HCT116 (cell line): ENCODE data around the gene P2RX5. TPM values are rescaled to one million over a fixed set of nuclear protein-coding genes. Genes with fewer than 3 reads are reported as not detected.
"Not testable (repeated sequence)": the region's sequence is repeated elsewhere in the genome, so short reads cannot be mapped to it uniquely, and the experiment has no call there.

ENCODE experiments used
- ATAC-seq: fragments of 200-7000 bp; cut with Tn5 transposase; 2 replicates; pipeline ENCODE4 v1.9.1; 2020; ENCODE audit warnings: mild to moderate bottlenecking, moderate library complexity
- BruUV-seq: library from RNA; stranded (reverse); fragments of 400-500 nt; replicated peaks from 2 replicates; lab custom pipeline; 2021; lab: Mats Ljungman, UMichigan
- CTCF ChIA-PET: fragments of 300-600 bp; sonication (Branson Sonifier 250); formaldehyde crosslinking; loops from one replicate; lab custom pipeline; 2021; ENCODE audit warnings: antibody characterized with exemption; lab: Charles Lee
- POLR2A ChIA-PET: fragments of 300-600, 350-600 bp; sonication (Branson Sonifier 250); formaldehyde crosslinking; loops from one replicate; lab custom pipeline; 2021; ENCODE audit warnings: antibody characterized with exemption; lab: Charles Lee
- RAD21 ChIA-PET, 2 experiments: fragments of 300-600 bp; sonication (Branson Sonifier 250); formaldehyde crosslinking; loops; one replicate each; lab custom pipeline; 2023; ENCODE audit warnings: low total read pairs in 2 of 2; ENCODE audit not compliant: uncharacterized antibody in 2 of 2, unreplicated experiment in 2 of 2, low non-redundant PET in 1 of 2; lab: Charles Lee
- DNase-seq: peaks from one replicate; pipeline ENCODE4 v3.0.0-alpha.2; 2010; ENCODE audit warnings: low read depth, low spot score
- H2AFZ ChIP-seq: fragments of 200-600 bp; shearing (Covaris generic), sonication (generic); 2 replicates; pipeline ENCODE4 v1.6.1; 2017; ENCODE audit warnings: low read depth, mixed run types, mixed read lengths, antibody characterized with exemption, low read length; ENCODE audit not compliant: poor library complexity, severe bottlenecking
- H3K27ac ChIP-seq: 2 replicates; pipeline ENCODE4 v1.5.1; 2012; ENCODE audit warnings: low read depth, low read length
- H3K27me3 ChIP-seq: fragments of 200-600 bp; sonication (generic); 2 replicates; pipeline ENCODE4 v1.6.1; 2016; ENCODE audit warnings: mixed run types, low read length, mixed read lengths; ENCODE audit not compliant: insufficient read depth
- H3K36me3 ChIP-seq, 2 experiments: fragments of 200-500 bp in 1 of 2; fragments of 200-600 bp in 1 of 2; sonication (Bioruptor generic) in 1 of 2; sonication (generic) in 1 of 2; 2 replicates each; pipeline versions ENCODE4 v1.5.1 to v1.6.1; 2014 to 2016; ENCODE audit warnings: low read length in 2 of 2, inconsistent platforms in 1 of 2, mixed read lengths in 1 of 2, mixed run types in 1 of 2; ENCODE audit not compliant: insufficient read depth in 2 of 2, control insufficient read depth in 1 of 2
- H3K4me1 ChIP-seq, 2 experiments: fragments of 200-600 bp in 1 of 2; sonication (generic) in 1 of 2; 2 replicates each; pipeline versions ENCODE4 v1.5.1 to v1.6.1; 2012 to 2017; ENCODE audit warnings: low read length in 2 of 2, inconsistent platforms in 1 of 2, mild to moderate bottlenecking in 1 of 2, mixed read lengths in 1 of 2, mixed run types in 1 of 2, moderate library complexity in 1 of 2; ENCODE audit not compliant: insufficient read depth in 2 of 2, control insufficient read depth in 1 of 2
- H3K4me2 ChIP-seq: fragments of 200-600 bp; sonication (generic); 2 replicates; pipeline ENCODE4 v1.6.1; 2017; ENCODE audit warnings: mixed run types, low read length, mixed read lengths
- H3K4me3 ChIP-seq, 2 experiments: fragments of 200-600 bp in 1 of 2; sonication (generic) in 1 of 2; replicated peaks in 1 of 2; 2 replicates each; pipeline ENCODE4 v1.5.1; 2011 to 2016; ENCODE audit warnings: low read length in 2 of 2, control low read depth in 1 of 2, low read depth in 1 of 2, mild to moderate bottlenecking in 1 of 2, mixed read lengths in 1 of 2, mixed run types in 1 of 2
- H3K79me2 ChIP-seq: fragments of 200-600 bp; sonication (generic); 2 replicates; pipeline ENCODE4 v1.6.1; 2017; ENCODE audit warnings: mild to moderate bottlenecking, mixed run types, low read length, moderate library complexity, mixed read lengths; ENCODE audit not compliant: insufficient read depth
- H3K9ac ChIP-seq: fragments of 200-600 bp; sonication (generic); 2 replicates; pipeline ENCODE4 v1.6.1; 2016; ENCODE audit warnings: low read length, mixed read lengths
- H3K9me2 ChIP-seq: fragments of 200-600 bp; sonication (generic), shearing (Covaris generic); 2 replicates; pipeline ENCODE4 v1.6.1; 2017; ENCODE audit warnings: mixed run types, mild to moderate bottlenecking, moderate library complexity; ENCODE audit not compliant: insufficient read depth
- H3K9me3 ChIP-seq, 2 experiments: fragments of 200-500 bp in 1 of 2; fragments of 200-600 bp in 1 of 2; sonication (Bioruptor generic) in 1 of 2; sonication (generic) in 1 of 2; 2 replicates each; pipeline ENCODE4 v1.6.1; 2014 to 2017; ENCODE audit warnings: low read length in 2 of 2, mixed read lengths in 2 of 2, inconsistent platforms in 1 of 2, low read depth in 1 of 2, mild to moderate bottlenecking in 1 of 2, mixed run types in 1 of 2, moderate library complexity in 1 of 2; ENCODE audit not compliant: control insufficient read depth in 1 of 2, insufficient read depth in 1 of 2
- H4K20me1 ChIP-seq: fragments of 200-600 bp; sonication (generic), shearing (Covaris generic); 2 replicates; pipeline ENCODE4 v1.6.1; 2017; ENCODE audit warnings: mixed run types, mild to moderate bottlenecking, moderate library complexity; ENCODE audit not compliant: insufficient read depth
- ATF3 ChIP-seq: IDR thresholded peaks from 2 replicates; pipeline ENCODE4 v1.6.1; 2012
- CBX3 ChIP-seq: IDR thresholded peaks from 2 replicates; pipeline ENCODE4 v1.6.1; 2012; ENCODE audit warnings: low read depth
- JUND ChIP-seq: IDR thresholded peaks from 2 replicates; pipeline ENCODE4 v1.6.1; 2012
- MAX ChIP-seq: IDR thresholded peaks from 2 replicates; pipeline ENCODE4 v1.6.1; 2012
- SIN3A ChIP-seq: IDR thresholded peaks from 2 replicates; pipeline ENCODE4 v1.6.1; 2012; ENCODE audit warnings: low read depth
- TCF7L2 ChIP-seq: IDR thresholded peaks from 2 replicates; pipeline ENCODE4 v1.7.0; 2011; ENCODE audit warnings: borderline replicate concordance, inconsistent platforms; ENCODE audit not compliant: insufficient read depth, insufficient read length; ENCODE audit errors: extremely low read depth
- YY1 ChIP-seq: IDR thresholded peaks from 2 replicates; pipeline ENCODE4 v1.6.1; 2011; ENCODE audit warnings: low read length, low read depth, moderate library complexity, mild to moderate bottlenecking; ENCODE audit not compliant: insufficient replicate concordance; ENCODE audit errors: extremely low read depth
- intact Hi-C: fragments of 100-400 bp; cut with micrococcal nuclease; formaldehyde crosslinking; loops from 2 replicates; pipeline ENCODE4 v1.10.0; 2022
- total RNA-seq: library from RNA; stranded (reverse); gene quantifications from one replicate; pipeline ENCODE4 v1.2.1, GENCODE V29; 2021; ENCODE audit not compliant: unreplicated experiment

P2RX5 gene
- total RNA-seq, 1 experiment from 2014 or later: 9.0 TPM

- intact Hi-C loops: loop anchor here (5.0 to 10.0 kb wide), 2 partner anchors 169 to 336 kb away; no protein-coding TSS in a partner anchor
- ChIA-PET CTCF (interaction anchor here (0.6 to 3.3 kb wide), 26 partner anchors 8 to 676 kb away, joined by 3 to 73 read pairs (median 6); partner anchors contain the start of genes HASPIN and NCBP3), POLR2A (interaction anchor here (2.0 kb wide), 1 partner anchor 107 kb away, joined by 6 read pairs; the partner anchor contains the start of gene NCBP3), RAD21 (interaction anchor here (0.9 to 1.7 kb wide), 4 partner anchors 22 to 169 kb away, joined by 3 to 8 read pairs (median 4); no protein-coding TSS in a partner anchor)
- Histone ChIP-seq H3K27ac (no peak overlapping the region), H3K36me3 (no peaks in the 10 kb centered on the region), H3K79me2 (no peaks in the 10 kb centered on the region), H4K20me1 (no peaks in the 10 kb centered on the region), H3K4me1 (peaks cover 2 to 21% of the 10 kb centered on the region in 2 experiments; a peak in 3 of 4 replicates), H3K4me3 (no peak overlapping the region), H3K9me2 (no peaks in the 10 kb centered on the region), H3K27me3 (no peaks in the 10 kb centered on the region), H3K9me3 (no peaks in the 10 kb centered on the region), H3K4me2 (peak overlapping the region; percentile 23), H2AFZ (peak overlapping the region; percentile 73), H3K9ac (no peak overlapping the region)
- BruUV-seq: no TSS peak
- peak; percentile 61 for TF ChIP-seq TCF7L2
- peak; percentile 72 for TF ChIP-seq MAX
- TF ChIP-seq SIN3A: no peak
- no peak for DNase-seq
- ATAC-seq: peak; percentile 71
Measured at GRCh38 chr17:3738562-3739295, 42.8 kb upstream of the P2RX5 start.

GRCh38 chr17:3735515-3735914 lies 39.6 kb upstream of the P2RX5 start:
- Histone ChIP-seq H3K79me2 (no peaks in the 10 kb centered on the region), H3K4me3 (no peak overlapping the region), H4K20me1 (no peaks in the 10 kb centered on the region), H3K36me3 (no peaks in the 10 kb centered on the region), H2AFZ (no peak overlapping the region), H3K27ac (no peak overlapping the region), H3K9me3 (no peaks in the 10 kb centered on the region), H3K4me2 (no peak overlapping the region), H3K4me1 (peaks cover 2 to 21% of the 10 kb centered on the region in 2 experiments; a peak in 3 of 4 replicates), H3K9me2 (no peaks in the 10 kb centered on the region), H3K9ac (no peak overlapping the region), H3K27me3 (no peaks in the 10 kb centered on the region)
- intact Hi-C loops: loop anchor here (5.0 to 10.0 kb wide), 2 partner anchors 172 to 339 kb away; no protein-coding TSS in a partner anchor
- no TSS peak for BruUV-seq
- DNase-seq (no peak), ATAC-seq (no peak)
- POLR2A ChIA-PET: no interaction called here
- RAD21 ChIA-PET: no interaction called here
- TF ChIP-seq CBX3 (no peak), YY1 (no peak), ATF3 (no peak), JUND (no peak)
- CTCF ChIA-PET: interaction anchor here (1.3 kb wide), 1 partner anchor 12 kb away, joined by 7 read pairs; the partner anchor contains the start of gene HASPIN

GRCh38 chr17:3734911-3735276 lies 38.9 kb upstream of the P2RX5 start:
- H3K4me2 ChIP-seq, H3K9ac ChIP-seq, H3K27me3 ChIP-seq, POLR2A ChIA-PET, H3K27ac ChIP-seq, ATAC-seq, H3K79me2 ChIP-seq, H3K36me3 ChIP-seq, H4K20me1 ChIP-seq, H3K9me2 ChIP-seq, H3K4me3 ChIP-seq, H3K9me3 ChIP-seq, RAD21 ChIA-PET, DNase-seq, CTCF ChIA-PET, BruUV-seq, H2AFZ ChIP-seq: not testable (repeated sequence)
- intact Hi-C loops: loop anchor here (1.0 to 10.0 kb wide), 3 partner anchors 172 to 340 kb away; no protein-coding TSS in a partner anchor
- H3K4me1 ChIP-seq: peaks cover 2 to 21% of the 10 kb centered on the region in 2 experiments; a peak in 3 of 4 replicates
